GM18517 (cell line): Measurements from ENCODE around the gene MRPL23.

Experiments
- ATAC-seq: cut with Tn5 transposase; IDR thresholded peaks from one replicate; pipeline ENCODE4 v1.9.1; 2021; ENCODE audit warnings: mild to moderate bottlenecking, moderate library complexity; ENCODE audit not compliant: unreplicated experiment

The MRPL23 gene

GRCh38 chr11:1952806-1953482 is 5.8 kb downstream of the MRPL23 start:
- ATAC-seq, result no peak

GRCh38 chr11:1953489-1954266 is 6.5 kb downstream of the MRPL23 start:
- no peak for ATAC-seq

DNA sequence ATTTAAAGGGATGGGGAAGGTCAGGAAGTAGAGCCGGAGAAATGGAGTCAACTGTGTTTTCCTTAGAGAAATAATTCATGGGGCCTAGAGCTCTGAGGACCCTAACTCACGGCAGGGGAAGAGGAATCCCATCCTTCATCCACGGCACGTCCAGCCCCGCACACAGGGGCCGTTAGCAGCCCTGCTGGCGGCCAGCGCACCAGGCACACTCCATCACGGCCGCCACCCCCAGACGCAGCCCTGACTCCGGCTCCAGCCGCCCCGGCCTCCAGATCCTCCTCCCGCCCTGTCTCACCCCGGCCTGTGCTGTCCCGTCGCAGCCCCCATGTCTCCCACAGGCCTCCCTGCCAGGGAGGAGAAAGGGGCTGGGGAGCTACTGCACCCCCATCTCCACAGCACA is 11.2 kb downstream of the MRPL23 start:
- no peak for ATAC-seq

DNA sequence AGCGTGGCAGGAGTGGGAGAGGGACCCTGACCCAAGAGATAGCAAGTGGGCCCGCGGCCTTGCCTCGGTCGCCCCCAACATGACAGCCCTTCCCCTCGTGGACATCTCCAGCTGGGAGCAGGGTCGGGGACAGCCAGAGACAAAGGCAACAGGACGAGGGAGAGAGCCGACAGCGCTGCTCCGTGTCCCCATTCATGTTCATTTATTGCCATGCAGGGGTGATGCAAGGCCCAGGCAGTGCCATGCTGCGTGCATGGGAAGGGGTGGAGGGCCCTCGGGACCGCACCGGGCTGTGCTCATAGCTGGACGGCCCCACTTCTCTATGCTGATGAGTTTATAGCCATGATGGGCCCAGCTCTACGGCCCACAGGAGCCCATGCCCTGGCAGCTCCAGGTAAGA is 12.7 kb downstream of the MRPL23 start:
- ATAC-seq, result no peak

- ATAC-seq, result no peak
Measured at GRCh38 chr11:1963864-1964263, 16.7 kb downstream of the MRPL23 start.

GRCh38 chr11:1964348-1964747 is 17.2 kb downstream of the MRPL23 start:
- no peak for ATAC-seq

DNA sequence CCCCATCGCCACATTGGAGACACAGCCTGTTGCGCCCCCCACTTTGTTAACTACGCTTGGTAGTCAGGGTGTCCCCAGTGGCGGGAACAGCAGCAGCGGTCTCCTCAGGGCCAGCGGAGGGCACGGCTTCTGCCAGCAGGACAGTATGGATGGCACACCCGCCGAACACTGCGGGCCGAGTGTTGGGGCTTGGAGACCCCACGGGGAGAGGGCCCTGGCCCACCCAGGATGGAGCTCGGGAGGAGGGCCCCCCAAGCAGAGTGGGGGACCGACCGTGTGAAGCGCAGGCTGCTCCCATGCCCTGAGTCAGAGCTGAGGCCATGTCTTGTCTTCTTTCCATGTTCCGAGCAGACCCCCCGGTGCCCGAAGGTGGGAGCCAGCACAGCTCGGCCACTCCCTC is 17.8 kb downstream of the MRPL23 start:
- ATAC-seq, result no peak

DNA sequence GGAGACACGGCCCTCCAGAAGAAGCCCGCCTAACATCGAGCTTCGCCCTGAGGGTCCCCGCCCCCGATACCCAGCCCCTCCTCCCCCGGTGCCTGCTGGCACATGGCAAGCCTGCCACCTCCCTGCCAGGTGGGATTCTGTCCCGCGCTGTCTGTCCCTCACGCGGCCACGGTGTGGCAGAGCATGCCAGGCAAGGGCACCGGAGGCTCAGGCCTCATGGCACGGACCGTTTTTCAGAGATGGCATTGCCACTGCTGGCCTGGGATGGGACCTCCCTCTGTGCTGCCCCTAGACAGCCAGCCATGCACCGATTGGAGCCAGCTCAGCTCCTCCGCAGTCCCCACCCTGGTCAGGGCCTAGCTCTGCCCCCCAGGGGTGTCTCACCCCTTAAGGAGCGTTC is 19.4 kb downstream of the MRPL23 start:
- ATAC-seq, result no peak

GRCh38 chr11:1967641-1968225 is 20.6 kb downstream of the MRPL23 start:
- no peak for ATAC-seq

GRCh38 chr11:1968454-1969002 is 21.4 kb downstream of the MRPL23 start:
- no peak for ATAC-seq

DNA sequence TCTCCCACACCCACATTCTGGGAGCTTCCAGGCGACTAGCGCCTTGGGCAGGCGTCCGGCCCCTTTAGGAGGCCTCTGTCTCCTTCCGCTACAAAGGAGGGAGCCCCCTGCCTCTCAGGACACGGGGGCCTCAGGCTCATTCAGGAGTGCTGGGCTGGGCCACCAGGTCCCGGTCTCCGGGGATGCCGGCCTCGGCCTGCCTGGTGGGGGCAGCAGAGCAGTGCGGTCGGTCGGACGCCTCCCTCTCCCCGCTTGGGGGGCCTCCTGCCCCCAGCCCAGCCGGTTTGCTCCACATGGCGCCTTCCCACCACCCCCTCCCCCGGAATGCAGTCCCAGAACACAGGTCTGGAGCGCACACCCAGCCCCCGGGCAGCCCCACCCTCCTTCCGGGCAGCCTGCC is 21.9 kb downstream of the MRPL23 start:
- ATAC-seq, result no peak

GRCh38 chr11:1969776-1970175 is 22.6 kb downstream of the MRPL23 start:
- ATAC-seq, result no peak

DNA sequence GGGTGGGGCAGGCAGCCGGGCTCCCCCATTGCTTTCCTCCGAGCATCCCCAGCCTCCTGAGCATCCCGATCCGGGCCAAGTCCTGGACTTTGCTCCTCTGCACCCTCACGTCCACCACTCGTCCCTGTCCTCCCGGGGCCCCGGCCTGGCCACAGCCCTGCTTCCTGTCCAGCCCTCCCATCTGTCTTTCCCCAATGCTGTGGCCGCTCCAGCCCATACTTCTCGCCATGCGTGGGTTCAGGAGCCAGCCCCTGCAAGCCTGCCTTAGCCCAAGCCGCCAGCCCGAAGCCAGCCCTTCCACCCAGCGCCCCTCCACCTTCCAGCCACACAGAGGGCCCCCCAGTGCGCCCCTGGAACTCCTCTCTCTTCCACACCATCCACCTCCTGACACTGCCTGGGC is 23.8 kb downstream of the MRPL23 start:
- ATAC-seq, result no peak

GRCh38 chr11:1975185-1975584 is 28.1 kb downstream of the MRPL23 start:
- no peak for ATAC-seq

DNA sequence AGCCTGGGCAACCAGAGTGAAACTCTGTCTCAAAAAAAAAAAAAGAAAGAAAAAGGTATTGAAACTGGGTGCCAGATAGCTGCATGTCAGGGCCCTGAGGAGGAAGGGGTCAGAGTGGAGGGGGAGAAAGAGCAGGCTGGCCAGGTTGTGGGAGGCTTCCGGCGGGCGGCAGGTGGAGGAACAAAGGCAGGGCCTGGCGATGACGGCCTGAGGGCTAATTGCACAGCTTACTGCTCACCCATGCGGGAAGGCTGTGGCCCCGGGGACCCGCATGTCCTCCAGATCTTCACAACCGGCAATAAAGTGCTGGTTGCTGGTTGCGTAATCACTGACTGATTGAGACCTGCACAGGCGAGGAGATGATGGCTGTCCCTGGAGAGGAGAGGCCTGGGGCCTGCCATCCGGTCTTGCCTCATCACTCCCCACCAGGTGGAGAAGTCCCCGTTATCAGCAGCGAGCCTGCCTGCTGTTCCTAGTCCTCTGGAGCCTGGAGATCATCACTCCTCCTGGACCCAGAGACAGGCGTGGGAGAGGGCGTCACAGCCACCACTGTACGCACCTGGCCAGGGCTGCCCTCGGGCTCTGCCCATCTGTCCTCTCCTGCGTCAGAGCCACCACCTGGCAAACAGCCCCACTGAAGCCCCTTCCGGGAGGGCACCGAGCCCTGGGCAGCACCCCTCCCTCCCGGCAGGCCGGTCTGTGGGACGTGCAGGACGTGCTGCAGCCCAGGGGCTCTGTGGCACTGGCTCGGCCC is 31.8 kb downstream of the MRPL23 start:
- no peak for ATAC-seq

DNA sequence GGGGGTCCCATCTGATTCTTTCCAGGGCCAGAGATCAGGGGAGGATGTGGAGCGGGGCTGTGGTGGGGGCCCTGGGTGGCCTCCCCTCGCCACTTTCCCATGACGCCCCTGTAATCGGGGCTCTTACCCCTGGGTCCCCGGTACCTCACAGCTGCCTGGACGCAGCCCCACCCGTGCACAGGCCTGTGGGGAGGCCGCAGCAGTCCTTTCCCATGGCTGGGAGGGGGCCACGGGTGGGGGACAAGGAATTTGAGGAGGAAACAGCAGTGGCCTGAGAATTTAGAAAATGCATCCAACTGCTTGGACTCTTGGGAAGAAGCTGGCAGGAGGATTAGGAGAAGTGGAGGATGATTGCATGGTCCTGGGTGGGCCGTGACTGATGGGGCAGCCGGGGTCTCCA is 32.5 kb downstream of the MRPL23 start:
- ATAC-seq, result no peak

- ATAC-seq, result no peak
Measured at GRCh38 chr11:1982873-1983600, 35.9 kb downstream of the MRPL23 start.

DNA sequence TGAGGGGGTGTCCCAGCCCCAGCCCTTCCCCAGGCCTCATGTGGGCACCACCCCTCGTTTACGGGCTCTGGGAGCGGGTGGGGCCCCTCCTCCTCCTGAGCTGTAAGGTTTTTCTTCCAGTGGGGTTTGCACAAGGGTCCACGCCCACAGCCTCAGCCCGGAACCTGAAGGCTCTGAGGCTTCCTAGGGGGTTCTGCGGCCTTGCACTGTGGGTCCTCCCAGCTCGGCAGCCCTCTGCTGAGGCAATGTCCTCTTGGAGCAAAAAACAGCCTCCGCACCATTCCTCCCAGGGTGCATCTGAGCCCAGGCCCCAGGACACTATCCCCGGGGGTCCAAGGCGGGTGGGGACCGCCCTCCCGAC is 36.4 kb downstream of the MRPL23 start:
- ATAC-seq, result no peak

DNA sequence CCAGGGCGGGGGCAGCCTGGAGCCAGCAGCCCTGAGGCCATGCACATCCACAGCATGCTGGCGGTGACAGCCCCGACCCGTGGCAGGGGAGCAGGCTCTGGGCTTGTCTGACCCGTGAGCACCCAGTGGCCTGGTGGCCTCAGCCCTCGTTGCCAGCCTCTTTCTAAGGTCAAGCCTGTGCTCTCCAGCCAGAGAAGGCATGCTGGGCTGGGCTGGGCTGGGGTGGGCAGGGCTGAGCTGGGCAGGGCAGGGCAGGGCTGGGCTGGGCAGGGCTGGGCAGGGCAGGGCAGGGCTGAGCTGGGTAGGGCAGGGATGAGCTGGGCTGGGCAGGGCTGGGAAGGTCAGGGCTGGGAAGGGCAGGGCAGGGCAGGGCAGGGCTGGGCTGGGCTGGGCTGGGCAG is 39.9 kb downstream of the MRPL23 start:
- ATAC-seq, result no peak

- ATAC-seq, result no peak
Measured at GRCh38 chr11:1988174-1988573, 41.0 kb downstream of the MRPL23 start.
